GM13977 (cell line): ENCODE measurements around the gene TRIM65.
"Not testable (repeated sequence)": the region's sequence is repeated elsewhere in the genome, so short reads cannot be mapped to it uniquely, and the experiment has no call there.

ENCODE experiments used
- DNase-seq: peaks from one replicate; pipeline ENCODE4 v3.0.0; 2012; ENCODE audit warnings: low spot score
- CTCF ChIP-seq: IDR thresholded peaks from 2 replicates; pipeline ENCODE4 v1.5.1; 2012; ENCODE audit warnings: mild to moderate bottlenecking, control low read depth; ENCODE audit not compliant: insufficient read depth; ENCODE audit errors: extremely low read depth, missing control alignments
- in situ Hi-C: fragments of 300-500 bp; cut with MboI; formaldehyde crosslinking; loops from one replicate; pipeline ENCODE4 v1.12.0; 2022; ENCODE audit warnings: low sequenced_read_pairs, low pct_unique_long_range_greater_than_20kb, mixed read lengths, inconsistent platforms; ENCODE audit not compliant: unreplicated experiment

The TRIM65 gene

GRCh38 chr17:75892556-75893224 lies 4.1 kb downstream of the TRIM65 start:
- in situ Hi-C loops, result no loop called here
- no peak for DNase-seq
- TF ChIP-seq CTCF, result no peak

GRCh38 chr17:75891605-75892555 lies 4.9 kb downstream of the TRIM65 start:
- no peak for DNase-seq
- TF ChIP-seq CTCF, result no peak
- in situ Hi-C loops, result no loop called here

GRCh38 chr17:75891022-75891604 lies 5.6 kb downstream of the TRIM65 start:
- DNase-seq, result no peak
- TF ChIP-seq CTCF, result no peak
- in situ Hi-C loops, result no loop called here

GRCh38 chr17:75889454-75889853 lies 7.3 kb downstream of the TRIM65 start:
- in situ Hi-C loops, result no loop called here
- no peak for TF ChIP-seq CTCF

GRCh38 chr17:75888484-75888883 lies 8.3 kb downstream of the TRIM65 start:
- in situ Hi-C loops, result no loop called here
- no peak for DNase-seq
- TF ChIP-seq CTCF, result no peak

More at GRCh38 chr17:75889454-75889853, 7.3 kb downstream of the TRIM65 start:
- no peak for DNase-seq

- in situ Hi-C loops, DNase-seq: not testable (repeated sequence)
Observed at GRCh38 chr17:75885860-75886259, 10.9 kb downstream of the TRIM65 start.
